Suprapubic skin (tissue), 4 donors: ENCODE results near the gene CYBA. TPM values are rescaled to one million over a fixed set of nuclear protein-coding genes. Genes with fewer than 3 reads are reported as not detected.

Source experiments
- DNase-seq, 2 donors: peaks; one replicate each; pipeline ENCODE4 v3.0.0-alpha.2; 2019; ENCODE audit warnings: low spot score in 2 of 2
- H3K27ac ChIP-seq: fragments of 200-600 bp; sonication (generic); one replicate; pipeline ENCODE4 v1.5.1; 2019
- H3K27me3 ChIP-seq: fragments of 200-600 bp; sonication (generic); one replicate; pipeline ENCODE4 v1.5.1; 2019
- H3K36me3 ChIP-seq: fragments of 200-600 bp; sonication (generic); one replicate; pipeline ENCODE4 v1.5.1; 2019
- H3K4me1 ChIP-seq: fragments of 200-600 bp; sonication (generic); one replicate; pipeline ENCODE4 v1.5.1; 2019
- H3K4me3 ChIP-seq: fragments of 200-600 bp; sonication (generic); one replicate; pipeline ENCODE4 v1.5.1; 2019; ENCODE audit warnings: mild to moderate bottlenecking
- H3K9me3 ChIP-seq: fragments of 200-600 bp; sonication (generic); one replicate; pipeline ENCODE4 v1.5.1; 2019
- EP300 ChIP-seq: sonication (generic); formaldehyde crosslinking; IDR thresholded peaks from one replicate; pipeline ENCODE4 v1.6.1; 2017; ENCODE audit warnings: antibody characterized with exemption
- POLR2A ChIP-seq, 2 donors: fragments of 450-650 bp; IDR thresholded peaks; one replicate each; pipeline ENCODE4 v1.6.1; 2017; ENCODE audit warnings: antibody characterized with exemption in 2 of 2, mild to moderate bottlenecking in 2 of 2, moderate library complexity in 2 of 2
- POLR2AphosphoS5 ChIP-seq, 3 donors: sonication (generic); formaldehyde crosslinking; IDR thresholded peaks; one replicate each; pipeline ENCODE4 v1.6.1; 2017; ENCODE audit warnings: antibody characterized with exemption in 3 of 3
- whole genome bisulfite sequencing: methylation state at CpG from one replicate; pipeline ENCODE4 v1.1.5; 2018; 5-methylcytosine and 5-hydroxymethylcytosine counted together
- total RNA-seq, 4 donors: library from RNA; depleted of rRNA; stranded (reverse); fragments of >200 nt; gene quantifications; one replicate each; pipeline ENCODE4 v1.1.0, GENCODE V29; 2016
- TF ChIP-seq, protein P1 (sequence below), 2 donors: fragments of 200-600 bp in 1 of 2; fragments of 450-650 bp in 1 of 2; sonication (generic) in 1 of 2; IDR thresholded peaks; one replicate each; pipeline ENCODE4 v1.5.1; 2016 to 2019; ENCODE audit warnings: antibody characterized with exemption in 2 of 2, mild to moderate bottlenecking in 1 of 2, moderate library complexity in 1 of 2

CYBA gene
- total RNA-seq, 4 donors from 2014 or later = 22.4 to 39.1 (median 29.7) TPM

DNA sequence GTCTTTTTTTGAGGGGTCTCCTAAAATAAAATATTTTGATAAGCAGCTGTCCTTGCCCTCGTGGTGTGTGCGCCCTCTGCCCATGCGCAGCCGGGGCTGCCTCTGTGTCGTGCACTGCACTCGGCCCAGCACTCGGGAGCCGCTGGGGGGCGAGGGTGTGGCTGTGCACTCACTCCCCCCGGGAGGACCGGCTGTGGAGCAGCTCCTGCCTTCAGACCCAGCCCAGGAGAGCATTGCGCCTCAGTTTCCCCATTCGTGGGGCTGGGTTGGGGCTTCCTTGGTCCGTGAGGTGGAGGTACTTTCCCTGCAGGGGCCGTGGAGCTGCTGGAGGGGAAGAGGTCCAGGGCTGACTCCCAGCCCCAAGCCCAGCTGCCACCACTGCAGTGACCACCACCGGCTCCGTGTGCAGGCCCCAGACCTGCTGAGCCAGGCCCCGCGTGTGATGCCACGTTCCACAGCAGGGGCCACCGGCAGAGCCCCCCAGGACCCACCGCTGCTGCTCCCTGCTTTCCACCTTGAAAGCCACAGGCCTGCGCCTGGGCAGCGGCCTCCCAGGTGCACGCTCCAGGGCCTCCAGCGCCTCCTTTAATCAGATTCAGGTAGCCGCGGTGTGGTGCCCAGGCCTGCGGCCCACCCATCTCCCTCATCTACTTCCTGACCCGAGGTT, 18.8 kb downstream of the CYBA start:
- H3K27me3 ChIP-seq = peaks cover 32% of the 10 kb centered on the region
- no peak overlapping the region for H3K4me3 ChIP-seq
- peaks cover 18% of the 10 kb centered on the region for H3K4me1 ChIP-seq
- no peaks in the 10 kb centered on the region for H3K9me3 ChIP-seq
- no peak overlapping the region for H3K27ac ChIP-seq
- TF ChIP-seq, protein P1, sequence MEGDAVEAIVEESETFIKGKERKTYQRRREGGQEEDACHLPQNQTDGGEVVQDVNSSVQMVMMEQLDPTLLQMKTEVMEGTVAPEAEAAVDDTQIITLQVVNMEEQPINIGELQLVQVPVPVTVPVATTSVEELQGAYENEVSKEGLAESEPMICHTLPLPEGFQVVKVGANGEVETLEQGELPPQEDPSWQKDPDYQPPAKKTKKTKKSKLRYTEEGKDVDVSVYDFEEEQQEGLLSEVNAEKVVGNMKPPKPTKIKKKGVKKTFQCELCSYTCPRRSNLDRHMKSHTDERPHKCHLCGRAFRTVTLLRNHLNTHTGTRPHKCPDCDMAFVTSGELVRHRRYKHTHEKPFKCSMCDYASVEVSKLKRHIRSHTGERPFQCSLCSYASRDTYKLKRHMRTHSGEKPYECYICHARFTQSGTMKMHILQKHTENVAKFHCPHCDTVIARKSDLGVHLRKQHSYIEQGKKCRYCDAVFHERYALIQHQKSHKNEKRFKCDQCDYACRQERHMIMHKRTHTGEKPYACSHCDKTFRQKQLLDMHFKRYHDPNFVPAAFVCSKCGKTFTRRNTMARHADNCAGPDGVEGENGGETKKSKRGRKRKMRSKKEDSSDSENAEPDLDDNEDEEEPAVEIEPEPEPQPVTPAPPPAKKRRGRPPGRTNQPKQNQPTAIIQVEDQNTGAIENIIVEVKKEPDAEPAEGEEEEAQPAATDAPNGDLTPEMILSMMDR (IDR thresholded peaks at IDR 0.05) = no peak
- TF ChIP-seq POLR2AphosphoS5 (IDR thresholded peaks at IDR 0.05) (no peak), EP300 (no peak), POLR2A (IDR thresholded peaks at IDR 0.05) (no peak)
- 94% methylated on average over 10 of the region's 30 CpGs for WGBS
- H3K36me3 ChIP-seq = peaks cover 59% of the 10 kb centered on the region
- DNase-seq = no peak

DNA sequence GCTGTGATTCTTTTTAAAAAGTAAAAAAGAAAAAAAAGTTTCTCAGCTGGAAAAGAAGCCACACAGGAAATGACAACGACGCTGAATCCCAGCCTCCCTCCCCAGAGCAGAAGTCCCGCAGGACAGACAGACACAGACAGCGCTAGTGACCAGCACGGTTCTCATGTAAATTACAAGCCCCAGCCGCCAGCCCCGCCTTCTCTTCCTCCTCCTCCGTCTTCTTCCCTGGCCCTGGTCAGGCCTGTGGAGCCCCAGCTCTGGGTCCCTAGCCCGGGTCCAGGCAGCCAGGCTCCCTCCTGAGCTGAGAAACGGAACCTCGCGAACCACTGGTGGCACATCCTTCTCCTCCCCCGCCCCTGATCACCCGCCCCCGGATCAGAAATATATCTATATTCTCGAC, 19.5 kb downstream of the CYBA start:
- 79% methylated on average over 16 of the region's 16 CpGs for WGBS
- no peak overlapping the region for H3K4me3 ChIP-seq
- H3K27me3 ChIP-seq = peaks cover 25% of the 10 kb centered on the region
- TF ChIP-seq, protein P1 (IDR thresholded peaks at IDR 0.05) = no peak
- no peak for TF ChIP-seq EP300
- no peak for TF ChIP-seq POLR2A (IDR thresholded peaks at IDR 0.05)
- no peak for TF ChIP-seq POLR2AphosphoS5 (IDR thresholded peaks at IDR 0.05)
- no peak overlapping the region for H3K27ac ChIP-seq
- no peaks in the 10 kb centered on the region for H3K9me3 ChIP-seq
- DNase-seq = no peak
- H3K36me3 ChIP-seq = peaks cover 65% of the 10 kb centered on the region
- peaks cover 18% of the 10 kb centered on the region for H3K4me1 ChIP-seq

DNA sequence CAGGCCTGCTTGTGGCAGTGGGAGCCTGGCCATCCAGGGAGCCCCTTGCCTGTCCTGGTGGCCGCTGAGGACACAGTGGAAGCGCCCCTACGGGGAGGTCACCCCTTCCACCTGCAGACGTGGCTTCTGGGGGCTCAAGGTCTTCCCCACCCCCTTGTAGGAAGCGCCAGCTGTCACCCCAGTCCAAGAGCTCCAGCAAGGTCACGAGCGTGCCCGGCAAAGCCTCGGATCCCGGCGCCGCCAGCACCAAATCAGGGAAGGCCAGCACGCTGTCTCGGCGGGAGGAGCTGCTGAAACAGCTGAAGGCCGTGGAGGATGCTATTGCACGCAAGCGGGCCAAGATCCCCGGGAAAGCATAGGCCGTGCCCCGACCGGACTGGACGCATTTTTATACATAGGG, 19.9 kb downstream of the CYBA start:
- 97% methylated on average over 18 of the region's 23 CpGs for WGBS
- Histone ChIP-seq H3K4me1 (peaks cover 18% of the 10 kb centered on the region), H3K4me3 (no peak overlapping the region), H3K9me3 (no peaks in the 10 kb centered on the region), H3K27ac (no peak overlapping the region), H3K27me3 (peaks cover 21% of the 10 kb centered on the region), H3K36me3 (peaks cover 67% of the 10 kb centered on the region)
- TF ChIP-seq EP300 (no peak), POLR2A (IDR thresholded peaks at IDR 0.05) (no peak), POLR2AphosphoS5 (IDR thresholded peaks at IDR 0.05) (no peak)
- TF ChIP-seq, protein P1 (IDR thresholded peaks at IDR 0.05) = no peak
- no peak for DNase-seq

DNA sequence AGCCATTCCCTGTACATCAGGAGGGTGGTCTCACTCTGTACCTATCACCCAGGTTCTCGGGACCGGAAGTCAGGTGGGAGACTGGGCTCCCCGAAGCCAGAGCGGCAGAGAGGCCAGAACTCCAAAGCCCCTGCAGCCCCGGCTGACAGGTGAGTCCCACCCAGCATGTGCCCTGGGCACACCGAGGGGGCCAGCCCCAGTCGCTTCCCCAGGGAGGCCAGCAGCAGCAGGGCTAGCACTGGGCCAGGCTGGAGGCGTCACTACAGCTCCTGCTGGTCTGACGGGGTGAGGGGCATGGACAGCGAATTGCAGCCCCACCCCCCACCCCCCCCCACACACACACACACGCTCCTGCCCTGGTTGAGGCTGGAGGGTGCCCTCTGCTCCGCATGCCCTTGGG, 20.4 kb downstream of the CYBA start:
- no peak overlapping the region for H3K4me3 ChIP-seq
- peaks cover 68% of the 10 kb centered on the region for H3K36me3 ChIP-seq
- no peak for TF ChIP-seq POLR2A (IDR thresholded peaks at IDR 0.05)
- TF ChIP-seq EP300 = no peak
- TF ChIP-seq POLR2AphosphoS5 (IDR thresholded peaks at IDR 0.05) = no peak
- TF ChIP-seq, protein P1 (IDR thresholded peaks at IDR 0.05) = no peak

DNA sequence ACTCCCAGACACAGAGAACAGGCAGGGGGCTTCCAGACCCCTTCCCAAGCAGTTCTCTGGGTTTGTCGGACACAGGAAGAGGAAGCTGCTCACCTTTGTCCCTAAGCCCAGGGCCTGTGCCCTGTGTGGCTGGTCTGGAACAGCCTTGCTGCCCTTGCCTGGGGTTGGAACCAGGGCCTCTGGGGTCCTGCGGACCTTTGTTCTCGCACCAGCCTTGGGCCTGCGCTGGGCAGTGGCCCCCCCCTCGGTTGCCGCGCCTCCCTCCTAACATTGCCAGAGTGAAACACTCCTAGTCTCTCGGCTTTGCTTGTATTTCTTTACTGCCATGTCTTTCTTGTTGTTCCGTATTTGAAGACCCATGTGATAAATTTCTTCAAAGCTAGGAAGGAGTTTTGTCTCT, 21.0 kb downstream of the CYBA start:
- H3K27ac ChIP-seq = no peak overlapping the region
- no peaks in the 10 kb centered on the region for H3K9me3 ChIP-seq
- peaks cover 12% of the 10 kb centered on the region for H3K4me1 ChIP-seq
- peaks cover 10% of the 10 kb centered on the region for H3K27me3 ChIP-seq
- TF ChIP-seq POLR2AphosphoS5 (IDR thresholded peaks at IDR 0.05) = no peak
- TF ChIP-seq, protein P1 (IDR thresholded peaks at IDR 0.05) = no peak
- no peak for TF ChIP-seq EP300
- TF ChIP-seq POLR2A (IDR thresholded peaks at IDR 0.05) = no peak
- H3K4me3 ChIP-seq = no peak overlapping the region
- WGBS = 81% methylated on average over 9 of the region's 9 CpGs
- DNase-seq = no peak
- peaks cover 74% of the 10 kb centered on the region for H3K36me3 ChIP-seq

More for the DNA sequence above, 20.4 kb downstream of the CYBA start:
- 100% methylated on average over 6 of the region's 12 CpGs for WGBS
- H3K9me3 ChIP-seq = no peaks in the 10 kb centered on the region
- DNase-seq = no peak
- H3K27ac ChIP-seq = no peak overlapping the region
- H3K4me1 ChIP-seq = peaks cover 18% of the 10 kb centered on the region
- H3K27me3 ChIP-seq = peaks cover 16% of the 10 kb centered on the region
